NCI-H1436 treated with DMSO at 0.1 percent for 48 hours (cell line): ENCODE measurements around the gene ANTXR2.

Source experiments
- DNase-seq: peaks from one replicate; lab custom pipeline; 2025; lab: John Stamatoyannopoulos, UW

ANTXR2 gene

DNA sequence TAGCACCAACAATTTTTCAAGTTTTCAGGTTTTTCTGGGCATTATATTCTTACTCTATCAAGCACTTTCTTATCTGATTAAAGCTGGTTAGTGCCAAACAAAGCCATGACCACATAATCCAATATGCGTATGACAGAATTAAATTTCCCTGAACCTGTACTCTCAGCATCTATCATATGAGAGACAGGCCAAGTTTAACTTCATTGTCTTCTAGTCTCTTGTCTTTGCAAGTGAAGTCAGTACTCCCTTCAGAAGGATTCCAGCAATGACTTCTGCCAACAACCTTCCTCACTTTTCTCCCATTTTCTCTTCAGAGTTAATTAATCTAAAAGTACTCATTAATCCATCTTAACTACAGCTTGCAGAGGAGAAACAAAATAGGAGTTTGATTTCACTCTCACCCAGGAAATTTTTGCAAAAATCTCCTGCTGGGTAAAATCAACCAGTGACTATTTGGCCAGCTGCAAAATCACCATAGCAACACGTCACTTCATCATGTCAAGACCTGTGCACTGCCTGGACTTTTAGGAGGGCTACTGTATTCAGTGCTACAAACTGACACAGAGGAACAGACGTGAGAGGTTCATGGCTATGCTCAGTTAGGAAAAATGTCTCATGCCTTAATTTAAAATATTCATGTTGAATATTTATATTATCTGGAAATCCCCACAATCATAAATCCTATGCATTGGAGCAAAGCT, 208.4 kb downstream of the ANTXR2 start:
- DNase-seq: no peak

DNA sequence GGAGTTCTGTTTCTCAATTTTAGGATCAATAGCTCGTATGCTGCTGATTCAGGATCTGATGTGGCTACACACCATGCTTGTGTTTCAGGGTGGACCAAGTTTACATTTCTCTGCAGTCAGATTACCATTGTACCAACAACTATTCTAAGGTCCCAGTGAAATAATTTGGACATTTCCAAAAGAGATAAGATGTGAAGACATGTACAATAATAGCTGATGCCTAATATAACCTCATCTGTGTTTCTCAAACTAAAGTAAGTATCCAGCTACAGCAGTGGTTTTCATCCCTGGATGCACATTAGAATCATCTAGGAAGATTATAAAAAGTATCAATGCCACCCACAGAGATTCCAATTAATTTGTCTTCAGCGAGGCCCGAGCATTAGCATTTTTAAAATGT, 209.7 kb downstream of the ANTXR2 start:
- DNase-seq: no peak

DNA sequence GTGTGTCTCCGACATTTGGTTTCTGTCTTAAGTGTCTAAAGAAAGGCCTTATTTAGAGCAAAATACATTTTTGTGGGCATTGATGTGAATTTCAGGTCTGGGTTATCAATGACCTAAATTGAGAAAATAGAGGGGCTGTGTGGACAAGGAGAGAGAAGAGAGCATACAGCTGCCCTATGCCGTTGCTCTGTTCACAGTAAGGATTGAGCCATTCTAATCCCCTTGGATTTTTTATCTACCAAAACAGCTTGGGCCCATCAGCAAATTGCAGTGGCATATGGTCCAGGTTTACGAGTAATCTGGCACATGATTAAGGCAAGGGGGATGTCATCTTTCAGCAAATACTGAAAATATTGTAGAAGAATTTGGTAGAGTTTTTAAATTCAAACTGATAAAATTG, 210.2 kb downstream of the ANTXR2 start:
- DNase-seq: no peak

DNA sequence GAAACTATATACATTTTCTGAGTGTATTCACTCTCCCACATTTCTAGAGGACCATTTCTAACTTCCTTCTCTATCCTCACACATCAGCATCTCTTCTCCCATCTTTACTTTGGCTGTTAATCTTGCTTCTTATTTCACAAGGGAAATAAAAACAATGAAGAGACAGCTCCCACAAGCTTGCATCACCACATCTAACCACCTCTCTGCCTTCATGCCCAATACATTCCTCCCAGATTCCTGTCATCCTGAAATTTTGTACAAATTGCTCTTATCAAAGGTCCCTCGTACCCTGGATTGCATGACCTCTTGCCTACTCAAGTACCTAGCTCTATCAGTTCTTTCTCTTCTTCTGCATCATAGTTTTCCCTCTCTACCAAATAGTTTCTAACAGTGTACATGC, 215.2 kb downstream of the ANTXR2 start:
- DNase-seq: no peak

DNA sequence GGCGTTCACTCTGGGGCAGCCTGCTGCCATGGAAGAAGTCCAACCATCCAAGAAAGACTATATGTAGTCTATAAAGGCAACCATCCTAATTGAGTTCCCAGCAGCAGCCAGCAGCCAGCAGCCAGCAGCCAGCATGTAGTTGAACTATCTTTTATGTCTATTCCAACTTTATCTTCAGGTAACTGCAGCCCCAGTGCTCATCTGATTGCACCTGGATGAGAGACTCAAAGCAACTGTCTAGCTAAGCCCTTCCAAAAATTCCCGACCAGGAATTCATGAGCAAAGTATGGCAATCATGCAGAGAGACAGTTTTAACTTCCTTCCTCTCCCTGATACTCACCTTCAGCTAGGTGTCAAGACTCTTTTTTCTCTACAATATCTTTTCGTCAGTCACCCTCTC, 216.8 kb downstream of the ANTXR2 start:
- no peak for DNase-seq

DNA sequence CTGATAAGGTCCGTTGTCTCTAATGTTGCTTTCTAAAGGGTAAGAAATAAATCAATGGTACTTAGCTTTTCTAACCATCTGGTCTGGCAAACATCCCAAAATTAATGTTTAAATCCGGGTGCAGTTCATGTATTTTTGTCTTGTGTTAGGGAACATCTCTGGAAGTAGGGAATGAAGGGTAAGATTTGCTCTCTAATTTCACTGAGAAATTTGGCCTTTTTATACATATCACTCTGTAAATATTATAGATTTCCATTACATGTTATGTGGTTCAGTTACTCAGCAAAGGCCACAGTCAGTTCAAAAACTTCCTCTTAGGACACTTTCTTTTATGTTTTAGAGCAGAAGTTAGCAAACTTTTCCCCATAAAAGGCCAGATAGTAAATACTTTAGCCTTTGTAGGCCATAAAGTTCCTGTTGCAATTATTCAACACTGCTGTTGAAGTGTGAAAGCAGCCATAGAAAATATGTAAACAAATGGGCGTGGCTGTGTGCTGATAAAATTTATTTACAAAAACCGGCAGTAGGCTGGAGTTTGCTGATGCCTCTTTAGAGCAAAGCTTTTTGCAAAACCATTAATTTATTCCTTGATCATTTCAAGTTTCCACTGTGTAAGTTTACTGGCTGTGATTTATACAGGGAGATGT, 218.1 kb downstream of the ANTXR2 start:
- DNase-seq: no peak

DNA sequence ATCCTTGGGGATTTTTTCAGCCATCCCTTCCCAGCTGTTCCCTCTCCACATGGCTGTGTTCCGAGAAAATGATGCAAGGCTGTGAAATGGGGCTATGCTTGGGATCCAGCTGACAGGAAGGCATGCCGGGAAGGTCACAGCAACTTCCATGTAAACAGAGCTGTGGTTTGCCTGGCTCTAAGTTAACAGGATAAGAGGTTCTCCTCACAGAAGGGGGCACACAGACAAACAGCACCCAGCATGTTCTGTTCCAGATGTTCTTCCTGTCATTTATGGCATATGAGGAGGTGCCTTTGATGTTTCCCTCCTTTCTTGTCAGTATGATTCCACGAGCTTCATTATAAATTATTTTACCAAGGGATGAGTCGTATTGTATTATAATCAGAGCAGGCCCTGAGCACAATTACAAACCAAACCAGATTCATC, 220.7 kb downstream of the ANTXR2 start:
- no peak for DNase-seq

DNA sequence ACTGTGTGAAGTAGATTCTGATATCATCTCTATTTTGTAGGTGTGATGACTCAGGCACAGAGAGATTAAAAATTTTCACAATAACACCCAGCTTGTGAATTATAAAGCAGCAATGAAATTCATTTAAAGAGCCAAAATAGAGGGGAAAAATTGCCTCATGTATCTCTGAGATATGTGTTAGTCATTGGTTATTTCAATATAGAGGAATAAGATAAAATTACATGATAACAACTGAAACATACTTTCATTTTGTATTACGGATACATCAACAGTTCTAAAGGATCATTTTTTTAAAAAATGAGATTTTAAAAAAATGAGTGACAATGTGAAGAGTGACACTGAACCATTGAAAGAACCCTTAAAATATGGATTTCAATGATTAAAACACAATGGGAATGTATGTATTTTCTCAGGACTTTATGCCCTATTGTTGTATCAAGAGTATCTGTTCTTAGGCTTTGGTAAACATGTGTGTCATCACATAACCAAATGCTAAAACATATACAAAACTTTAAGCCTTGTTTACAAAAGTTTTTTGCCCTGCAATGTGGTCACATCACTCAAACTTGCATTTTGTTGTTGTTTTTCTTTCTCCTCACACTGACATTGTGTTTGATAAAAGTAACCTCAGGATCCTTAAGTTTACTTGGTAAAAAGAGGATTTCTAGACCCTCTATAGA, 221.3 kb downstream of the ANTXR2 start:
- no peak for DNase-seq
